GM19099 (cell line): ENCODE measurements around the gene NUCB2.

ENCODE experiments used
- POLR2A ChIP-seq: IDR thresholded peaks from 3 replicates; pipeline ENCODE4 v1.6.1; 2011; ENCODE audit warnings: low read depth; ENCODE audit not compliant: insufficient read length; ENCODE audit errors: extremely low read depth

The NUCB2 gene

GRCh38 chr11:17296852-17297559, 20.5 kb downstream of the NUCB2 start:
- no peak for TF ChIP-seq POLR2A

DNA sequence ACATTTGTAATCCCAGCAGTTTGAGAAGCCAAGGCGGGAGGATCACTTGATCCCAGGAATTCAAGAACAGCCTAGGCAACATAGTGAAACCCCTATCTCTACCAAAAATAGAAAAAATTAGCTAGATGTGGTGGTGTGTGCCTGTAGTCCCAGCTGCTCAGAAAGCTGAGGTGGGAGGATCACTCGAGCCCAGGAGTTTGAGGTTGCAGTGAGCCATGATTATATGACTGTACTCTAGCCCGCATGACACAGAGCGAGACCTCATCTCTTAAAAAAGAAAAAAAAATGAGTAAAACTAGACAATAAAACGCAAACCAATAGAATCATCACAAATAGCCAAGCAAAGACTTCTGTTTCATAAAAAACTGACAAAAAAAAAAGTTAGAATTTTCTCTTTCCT, 21.8 kb downstream of the NUCB2 start:
- TF ChIP-seq POLR2A: no peak

- TF ChIP-seq POLR2A: no peak
These were observed 23.8 kb downstream of the NUCB2 start for GRCh38 chr11:17300372-17300771.

DNA sequence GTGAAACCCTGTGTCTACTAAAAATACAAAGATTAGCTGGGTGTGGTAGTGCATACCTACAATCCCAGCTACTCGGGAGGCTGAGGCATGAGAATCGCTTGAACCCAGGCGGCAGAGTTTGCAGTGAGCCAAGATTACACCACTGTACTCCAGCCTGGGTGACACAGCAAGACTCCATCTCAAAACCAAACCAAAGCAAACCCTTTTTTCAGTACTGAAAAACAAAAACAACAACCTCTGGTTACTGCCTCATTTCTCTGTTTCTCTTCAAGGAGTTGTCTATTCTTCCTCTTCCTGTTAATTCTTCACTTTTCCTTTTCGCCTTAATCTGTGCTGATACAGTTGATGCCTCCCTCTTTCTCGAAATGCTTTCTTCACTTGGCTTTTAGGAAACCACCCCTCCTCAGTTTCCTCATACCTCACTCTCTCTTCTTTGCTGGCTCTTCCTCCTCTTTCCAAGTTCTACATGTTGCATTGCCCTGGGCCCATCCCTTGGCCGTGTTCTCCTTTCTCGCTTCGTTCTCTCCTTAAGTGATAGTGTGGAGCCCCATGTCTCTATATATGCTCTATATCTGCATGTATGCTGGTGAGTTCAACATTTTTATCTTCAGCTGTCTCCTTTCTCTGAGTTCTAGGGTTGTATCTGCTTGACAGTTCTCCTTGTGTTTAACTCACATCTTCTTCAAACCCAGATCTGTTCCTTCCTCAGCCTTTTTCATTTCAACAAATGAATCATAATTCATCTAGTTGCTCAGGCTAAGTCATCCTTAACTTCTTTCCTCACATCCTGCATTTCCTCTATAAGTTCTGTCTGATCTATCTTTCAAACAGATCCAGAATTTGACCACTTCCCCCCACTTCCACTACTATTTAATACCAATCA, 37.1 kb downstream of the NUCB2 start:
- no peak for TF ChIP-seq POLR2A

GRCh38 chr11:17314232-17314547, 37.7 kb downstream of the NUCB2 start:
- TF ChIP-seq POLR2A: no peak

DNA sequence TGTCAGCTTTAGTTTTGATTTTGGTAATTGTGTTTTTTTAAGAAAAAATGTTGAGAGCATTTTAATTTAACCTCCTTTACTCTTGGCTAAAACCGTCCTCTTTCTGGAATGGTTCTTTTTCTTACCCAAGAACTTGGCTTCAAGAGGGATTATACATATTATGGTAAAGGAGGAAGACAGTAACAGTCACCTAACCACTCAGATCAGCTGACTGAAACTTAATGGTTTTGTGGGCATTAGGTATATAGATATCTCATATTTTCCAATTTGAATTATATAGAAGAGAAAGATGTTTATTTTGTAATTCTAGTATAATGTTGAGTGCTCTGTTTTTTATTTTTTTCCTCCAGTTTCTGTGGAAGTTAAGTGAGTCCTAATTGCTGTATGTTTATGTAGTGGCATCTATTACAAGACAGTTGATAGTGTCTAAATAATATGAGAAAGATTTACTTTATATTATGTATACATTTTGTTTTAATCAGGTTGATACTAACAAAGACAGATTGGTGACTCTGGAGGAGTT, 38.4 kb downstream of the NUCB2 start:
- no peak for TF ChIP-seq POLR2A

DNA sequence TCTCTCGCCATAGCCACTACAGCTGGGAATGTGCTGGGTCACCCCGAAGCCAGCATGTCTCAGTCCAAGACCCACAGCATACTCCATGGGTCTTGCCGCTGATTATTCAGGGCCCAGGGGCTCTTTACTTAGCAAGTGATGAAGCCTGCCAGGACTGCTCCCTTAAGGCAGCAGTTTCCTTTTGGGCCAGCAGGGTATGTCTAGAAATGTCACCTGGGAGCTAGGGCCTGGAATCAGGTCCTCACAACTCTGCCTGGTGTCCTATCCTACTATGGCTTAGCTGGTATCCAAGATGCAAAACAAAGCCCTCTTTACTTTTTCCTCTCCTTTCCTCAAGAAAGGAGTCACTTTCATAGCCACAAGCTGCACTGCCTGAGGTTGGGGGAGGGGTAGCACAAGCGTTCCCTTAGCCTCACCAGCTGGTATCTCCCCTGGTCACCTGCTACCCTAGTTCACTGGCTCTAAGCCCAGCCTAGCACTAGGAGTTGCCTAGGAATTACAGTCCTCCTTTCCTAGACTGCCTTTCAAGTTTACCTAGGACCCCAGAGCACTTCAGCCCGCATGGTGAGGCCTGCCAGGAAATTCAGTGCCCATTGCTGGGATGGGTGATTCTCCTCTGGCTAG, 52.4 kb downstream of the NUCB2 start:
- TF ChIP-seq POLR2A: no peak

GRCh38 chr11:17331669-17332068, 55.1 kb downstream of the NUCB2 start:
- TF ChIP-seq POLR2A: no peak

DNA sequence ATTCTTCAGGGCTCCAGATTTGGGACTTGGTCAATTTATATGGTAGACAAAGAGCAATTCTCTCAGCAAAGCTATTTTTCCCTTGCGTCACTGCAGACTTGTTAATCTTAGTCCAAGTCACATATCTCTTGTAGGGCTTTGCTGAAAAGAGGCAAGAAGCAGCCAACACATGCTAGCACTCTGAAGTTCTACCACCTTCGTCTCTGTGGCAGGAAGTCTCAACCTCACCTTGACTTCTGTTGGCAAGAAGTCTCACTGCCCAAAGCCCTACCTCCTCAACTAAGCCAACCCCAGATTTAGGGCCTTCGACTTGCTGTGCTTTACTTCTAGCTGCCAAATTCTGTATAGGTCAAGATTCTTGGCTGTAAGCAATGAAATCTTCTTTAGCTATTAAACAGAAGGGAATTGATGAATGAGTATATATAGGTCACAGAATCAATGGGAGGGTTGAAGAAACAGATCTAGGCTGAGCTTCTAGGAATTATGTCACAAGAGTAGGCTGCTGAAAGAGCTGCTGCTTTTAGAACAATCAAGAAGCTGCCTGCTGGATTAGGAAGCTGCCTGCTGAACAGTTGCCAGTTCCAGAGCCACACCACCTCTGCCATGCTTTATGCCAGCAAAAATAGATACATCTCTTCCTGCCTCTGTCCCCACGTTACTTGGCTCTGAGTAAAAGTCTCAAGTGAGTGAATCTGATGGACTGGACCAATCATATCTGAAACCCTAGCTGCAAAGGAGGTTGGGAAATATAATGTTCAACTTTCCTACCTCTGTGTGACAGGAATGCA, 57.5 kb downstream of the NUCB2 start:
- TF ChIP-seq POLR2A: no peak

DNA sequence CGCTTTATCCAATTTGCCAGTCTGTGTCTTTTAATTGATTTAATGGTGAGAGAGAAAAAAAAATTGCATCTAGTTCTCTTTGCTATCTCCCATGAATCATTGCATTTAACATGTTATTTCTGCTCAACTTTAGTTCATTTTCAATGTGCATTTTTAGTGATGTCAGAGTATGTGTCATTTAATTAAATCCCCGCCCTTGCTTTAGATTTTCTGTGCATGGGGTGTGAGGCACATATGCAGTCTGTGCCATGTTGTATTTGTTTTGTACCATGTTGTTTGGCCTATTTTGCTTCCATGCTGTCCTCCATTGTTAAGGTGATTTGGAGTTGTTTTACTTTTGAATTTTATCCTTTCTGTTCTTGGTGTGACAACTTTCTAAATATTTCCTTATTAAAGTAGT, 66.7 kb downstream of the NUCB2 start:
- TF ChIP-seq POLR2A: no peak

- TF ChIP-seq POLR2A: no peak
These were observed 67.4 kb downstream of the NUCB2 start for GRCh38 chr11:17343907-17344306.

GRCh38 chr11:17347676-17348075, 71.1 kb downstream of the NUCB2 start:
- no peak for TF ChIP-seq POLR2A

DNA sequence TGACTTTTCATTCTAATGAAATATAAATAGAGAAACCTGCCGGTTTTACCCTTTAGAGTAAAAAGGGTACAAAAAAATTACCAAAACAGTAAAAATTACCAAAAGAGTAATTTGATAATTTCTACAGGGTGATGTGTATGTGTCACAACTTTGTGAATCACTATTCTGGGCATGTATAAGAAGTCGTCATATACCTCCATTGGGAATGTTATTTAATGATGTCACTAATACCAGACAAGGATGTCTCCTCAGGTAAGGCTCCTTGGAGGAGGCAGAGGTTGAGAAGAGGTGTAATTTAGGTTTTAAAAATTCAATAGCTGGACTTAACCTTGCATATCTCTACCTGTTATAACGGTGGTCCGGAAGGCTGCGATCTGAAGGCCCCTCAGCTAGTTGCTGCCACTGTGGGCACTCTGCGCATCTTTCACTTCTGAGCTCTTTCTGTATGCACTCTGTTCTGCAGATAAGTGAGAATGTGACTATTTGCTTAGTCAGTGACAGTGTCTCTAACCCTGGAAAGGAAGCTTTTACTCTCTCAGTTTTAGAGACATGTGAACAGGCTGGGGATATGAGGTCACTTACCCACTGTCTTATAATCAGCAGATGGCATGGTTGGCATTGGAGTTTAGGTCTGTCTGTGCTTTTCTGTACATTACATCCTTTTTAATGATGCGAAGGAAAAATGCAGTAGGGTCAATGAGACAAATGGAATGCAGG, 74.1 kb downstream of the NUCB2 start:
- no peak for TF ChIP-seq POLR2A

- no peak for TF ChIP-seq POLR2A
These were observed 74.6 kb downstream of the NUCB2 start for GRCh38 chr11:17351172-17351509.
